ENCODE measurements around the gene PRKCE. TPM values are rescaled to one million over a fixed set of nuclear protein-coding genes. Genes with fewer than 3 reads are reported as not detected.

The PRKCE gene
- total RNA-seq, 1 donor from 2014 or later: 18.4 TPM

DNA sequence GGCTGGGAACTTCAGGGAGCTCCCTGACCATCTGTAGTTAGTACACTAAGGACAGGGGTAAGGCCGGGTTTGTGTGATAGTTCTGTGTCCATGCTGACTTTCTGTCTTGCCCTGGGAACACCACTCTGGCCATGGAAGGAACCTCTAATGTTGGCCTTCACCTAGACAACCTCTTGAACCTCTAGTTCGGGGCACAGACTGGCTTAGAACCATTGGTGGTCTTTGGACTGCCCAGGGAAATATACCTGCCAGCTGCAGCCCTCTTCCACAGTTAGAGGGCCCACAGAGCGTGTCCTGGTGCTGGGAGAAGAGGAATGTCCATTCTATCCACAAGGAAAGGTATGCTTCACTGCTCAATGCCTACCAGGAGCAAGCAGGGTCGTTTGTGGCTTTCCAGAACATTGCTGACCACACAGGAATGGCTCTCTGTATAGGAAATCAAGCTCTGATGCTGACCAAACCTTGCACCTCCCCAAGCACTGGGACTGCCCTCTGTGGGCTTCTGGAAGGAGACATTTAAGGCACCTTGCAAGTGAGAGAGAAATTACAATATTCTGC lies 326.9 kb downstream of the PRKCE start:
- Mint-ChIP-seq H3K27ac (no peak overlapping the region), H3K36me3 (peaks cover 2% of the 10 kb centered on the region), H3K4me1 (no peaks in the 10 kb centered on the region), H3K4me3 (no peak overlapping the region), H3K27me3 (ENCODE audit: low read depth) (no peaks in the 10 kb centered on the region), H3K9me3 (no peaks in the 10 kb centered on the region)
- no peak for DNase-seq (ENCODE audit: low spot score in 2 of 2, unreplicated experiment in 2 of 2)
- TF ChIP-seq, protein P1, sequence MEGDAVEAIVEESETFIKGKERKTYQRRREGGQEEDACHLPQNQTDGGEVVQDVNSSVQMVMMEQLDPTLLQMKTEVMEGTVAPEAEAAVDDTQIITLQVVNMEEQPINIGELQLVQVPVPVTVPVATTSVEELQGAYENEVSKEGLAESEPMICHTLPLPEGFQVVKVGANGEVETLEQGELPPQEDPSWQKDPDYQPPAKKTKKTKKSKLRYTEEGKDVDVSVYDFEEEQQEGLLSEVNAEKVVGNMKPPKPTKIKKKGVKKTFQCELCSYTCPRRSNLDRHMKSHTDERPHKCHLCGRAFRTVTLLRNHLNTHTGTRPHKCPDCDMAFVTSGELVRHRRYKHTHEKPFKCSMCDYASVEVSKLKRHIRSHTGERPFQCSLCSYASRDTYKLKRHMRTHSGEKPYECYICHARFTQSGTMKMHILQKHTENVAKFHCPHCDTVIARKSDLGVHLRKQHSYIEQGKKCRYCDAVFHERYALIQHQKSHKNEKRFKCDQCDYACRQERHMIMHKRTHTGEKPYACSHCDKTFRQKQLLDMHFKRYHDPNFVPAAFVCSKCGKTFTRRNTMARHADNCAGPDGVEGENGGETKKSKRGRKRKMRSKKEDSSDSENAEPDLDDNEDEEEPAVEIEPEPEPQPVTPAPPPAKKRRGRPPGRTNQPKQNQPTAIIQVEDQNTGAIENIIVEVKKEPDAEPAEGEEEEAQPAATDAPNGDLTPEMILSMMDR (IDR thresholded peaks at IDR 0.05; ENCODE audit: unreplicated experiment): no peak

DNA sequence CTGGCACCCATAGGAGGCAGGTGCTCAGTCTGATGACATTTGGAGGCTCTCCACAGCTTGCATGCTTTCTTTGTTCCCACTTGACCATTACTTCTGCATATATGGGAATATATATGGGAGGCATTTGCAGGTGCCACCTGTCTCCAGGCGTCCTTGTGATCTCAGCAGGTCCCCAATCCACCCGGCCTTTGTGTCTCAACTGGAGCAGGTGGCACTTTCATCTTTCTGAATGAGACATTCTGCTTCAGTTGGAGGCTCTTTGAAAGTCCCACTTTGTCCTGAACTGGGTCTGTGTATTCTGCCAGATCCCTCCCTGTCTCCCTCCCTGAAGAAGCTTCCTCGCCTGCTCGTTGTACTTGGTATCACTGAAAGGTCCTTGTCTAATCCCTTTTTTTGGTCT lies 327.6 kb downstream of the PRKCE start:
- TF ChIP-seq, protein P1 (IDR thresholded peaks at IDR 0.05; ENCODE audit: unreplicated experiment): no peak
- no peak overlapping the region for H3K27ac Mint-ChIP-seq
- H3K9me3 Mint-ChIP-seq: no peaks in the 10 kb centered on the region
- H3K4me3 Mint-ChIP-seq: no peak overlapping the region
- no peaks in the 10 kb centered on the region for H3K27me3 Mint-ChIP-seq (ENCODE audit: low read depth)
- DNase-seq (ENCODE audit: low spot score in 2 of 2, unreplicated experiment in 2 of 2): no peak
- no peaks in the 10 kb centered on the region for H3K4me1 Mint-ChIP-seq
- H3K36me3 Mint-ChIP-seq: peaks cover 2% of the 10 kb centered on the region

DNA sequence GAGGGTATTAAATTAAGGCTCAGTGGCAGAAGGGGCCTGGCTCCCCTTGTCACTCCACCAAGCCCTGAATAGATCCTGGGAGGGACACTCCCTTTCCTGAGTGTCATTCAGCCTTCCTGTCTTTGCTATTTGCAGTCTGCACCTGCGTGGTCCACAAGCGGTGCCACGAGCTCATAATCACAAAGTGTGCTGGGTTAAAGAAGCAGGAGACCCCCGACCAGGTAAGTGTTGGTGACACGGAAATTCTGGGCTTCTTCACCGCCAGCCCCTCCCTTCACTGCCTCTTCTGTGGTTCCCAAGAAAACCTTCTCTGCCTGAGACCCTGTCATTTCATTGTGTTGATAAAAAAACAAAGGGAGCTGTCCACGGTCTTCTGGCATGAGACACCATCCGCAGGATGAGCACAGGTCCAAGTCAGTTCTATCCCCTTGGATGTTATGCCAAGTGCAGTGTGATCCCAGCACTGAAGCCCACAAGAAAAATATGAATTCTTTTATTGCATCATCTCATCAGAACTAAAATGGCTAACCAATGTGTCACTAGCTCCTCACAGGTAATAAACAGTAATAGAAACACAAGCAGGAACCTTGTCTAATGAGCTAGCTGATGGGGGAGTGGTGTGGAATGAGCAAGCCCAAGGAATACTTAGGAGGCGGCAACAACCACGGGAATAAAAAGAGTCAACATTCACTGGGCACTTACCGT lies 328.8 kb downstream of the PRKCE start:
- Mint-ChIP-seq H3K9me3 (no peaks in the 10 kb centered on the region), H3K27ac (no peak overlapping the region), H3K4me1 (no peaks in the 10 kb centered on the region), H3K4me3 (no peak overlapping the region), H3K36me3 (peaks cover 2% of the 10 kb centered on the region), H3K27me3 (ENCODE audit: low read depth) (no peaks in the 10 kb centered on the region)
- TF ChIP-seq, protein P1 (IDR thresholded peaks at IDR 0.05; ENCODE audit: unreplicated experiment): no peak
- DNase-seq (ENCODE audit: low spot score in 2 of 2, unreplicated experiment in 2 of 2): no peak

DNA sequence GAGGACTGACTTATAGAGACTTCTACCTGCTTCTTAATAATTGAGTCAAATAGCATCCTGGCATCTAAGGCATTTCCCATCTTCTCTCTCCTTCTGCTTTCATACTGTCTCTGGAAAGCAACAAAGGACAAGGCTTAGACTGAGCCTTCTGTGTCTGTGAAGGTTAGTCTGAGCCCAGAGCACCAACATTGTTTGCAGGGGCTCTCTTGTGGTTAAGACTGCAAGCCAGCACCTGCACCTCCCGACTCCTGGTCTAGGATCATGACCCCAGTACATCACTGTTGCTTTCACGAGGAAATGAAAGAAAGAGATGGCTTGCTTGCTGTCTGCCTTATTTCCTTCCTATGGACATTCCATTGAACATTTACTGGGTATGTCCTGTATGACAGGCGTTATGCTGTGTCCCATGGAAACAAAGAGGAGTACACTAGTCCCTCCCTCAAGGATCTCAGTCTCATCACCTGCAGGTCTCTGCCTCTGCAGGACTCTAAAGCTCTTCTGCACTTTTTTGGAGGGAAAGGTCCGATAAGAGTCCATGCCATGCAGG lies 330.0 kb downstream of the PRKCE start:
- H3K27ac Mint-ChIP-seq: no peak overlapping the region
- no peak for DNase-seq (ENCODE audit: low spot score in 2 of 2, unreplicated experiment in 2 of 2)
- TF ChIP-seq, protein P1 (IDR thresholded peaks at IDR 0.05; ENCODE audit: unreplicated experiment): no peak
- H3K4me1 Mint-ChIP-seq: no peaks in the 10 kb centered on the region
- H3K9me3 Mint-ChIP-seq: no peaks in the 10 kb centered on the region
- H3K4me3 Mint-ChIP-seq: no peak overlapping the region
- H3K27me3 Mint-ChIP-seq (ENCODE audit: low read depth): no peaks in the 10 kb centered on the region
- H3K36me3 Mint-ChIP-seq: peaks cover 2% of the 10 kb centered on the region

DNA sequence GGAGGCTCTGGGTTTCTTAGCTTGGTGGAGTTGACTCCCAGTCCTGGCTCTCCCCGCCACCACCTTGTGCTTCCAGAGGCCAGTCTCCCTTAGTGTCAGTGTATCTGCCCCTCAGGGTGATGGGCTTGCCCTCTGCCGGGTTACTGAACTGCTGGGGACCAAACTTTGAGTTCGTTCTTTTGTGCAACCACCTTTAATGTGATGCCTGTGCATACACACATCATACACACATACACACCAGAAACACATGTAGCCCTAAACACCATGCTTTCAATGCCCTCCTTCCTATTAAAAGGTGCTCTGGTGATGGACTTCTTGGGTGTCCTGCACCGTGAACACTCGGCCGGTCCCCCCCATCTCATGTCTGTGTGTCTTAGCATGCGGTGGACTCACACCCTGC lies 330.6 kb downstream of the PRKCE start:
- TF ChIP-seq, protein P1 (IDR thresholded peaks at IDR 0.05; ENCODE audit: unreplicated experiment): no peak
- no peaks in the 10 kb centered on the region for H3K27me3 Mint-ChIP-seq (ENCODE audit: low read depth)
- peaks cover 2% of the 10 kb centered on the region for H3K36me3 Mint-ChIP-seq
- H3K9me3 Mint-ChIP-seq: no peaks in the 10 kb centered on the region
- H3K4me1 Mint-ChIP-seq: no peaks in the 10 kb centered on the region
- no peak for DNase-seq (ENCODE audit: low spot score in 2 of 2, unreplicated experiment in 2 of 2)
- H3K27ac Mint-ChIP-seq: no peak overlapping the region
- H3K4me3 Mint-ChIP-seq: no peak overlapping the region

All from mesothelial cell of epicardium (in vitro differentiated cells).